Lower lobe of right lung (tissue), 2 donors: ENCODE results near the gene PRDM12. TPM values are rescaled to one million over a fixed set of nuclear protein-coding genes. Genes with fewer than 3 reads are reported as not detected.

Experiments
- ATAC-seq, 2 donors: fragments of 200-7000 bp; cut with Tn5 transposase; one replicate each; pipeline ENCODE4 v1.9.1; 2020 to 2022; ENCODE audit warnings: mild to moderate bottlenecking in 2 of 2, moderate library complexity in 2 of 2
- DNase-seq: peaks from one replicate; pipeline ENCODE4 v3.0.0-alpha.2; 2020
- H3K27ac ChIP-seq: fragments of 200-600 bp; one replicate; pipeline ENCODE4 v1.8.0; 2022
- H3K27me3 ChIP-seq: fragments of 200-600 bp; one replicate; pipeline ENCODE4 v1.8.0; 2022; ENCODE audit warnings: low read depth
- H3K36me3 ChIP-seq: fragments of 200-600 bp; one replicate; pipeline ENCODE4 v1.8.0; 2022; ENCODE audit warnings: mild to moderate bottlenecking
- H3K4me1 ChIP-seq: fragments of 200-600 bp; one replicate; pipeline ENCODE4 v1.8.0; 2022
- H3K4me3 ChIP-seq: fragments of 200-600 bp; one replicate; pipeline ENCODE4 v1.8.0; 2022; ENCODE audit warnings: mild to moderate bottlenecking
- H3K9me3 ChIP-seq: fragments of 200-600 bp; one replicate; pipeline ENCODE4 v1.8.0; 2022
- intact Hi-C: fragments of 100-400 bp; cut with DNase I; formaldehyde crosslinking; loops from one replicate; pipeline ENCODE4 v1.11.0; 2022
- total RNA-seq: library from RNA; stranded (reverse); fragmentation: NEBNext Ultra II Directional; extraction: Animal tissue kit (Norgen Biotek cat#: 25700); gene quantifications from one replicate; pipeline ENCODE4 v1.2.1, GENCODE V29; 2021
- TF ChIP-seq, protein P1 (sequence below): fragments of 200-600 bp; IDR thresholded peaks from one replicate; pipeline ENCODE4 v1.8.0; 2022; ENCODE audit warnings: antibody characterized with exemption, mild to moderate bottlenecking
- donor health status: DM: no; HTN: yes; CAD: no; lungs with severe emphysema.

PRDM12 gene
- total RNA-seq, 1 donor from 2014 or later = not detected

- Histone ChIP-seq H3K27me3 (no peaks in the 10 kb centered on the region), H3K4me3 (peak overlapping the region; percentile 92), H3K4me1 (peaks cover 31% of the 10 kb centered on the region), H3K36me3 (no peaks in the 10 kb centered on the region), H3K9me3 (no peaks in the 10 kb centered on the region), H3K27ac (peak overlapping the region; percentile 98)
- TF ChIP-seq, protein P1, sequence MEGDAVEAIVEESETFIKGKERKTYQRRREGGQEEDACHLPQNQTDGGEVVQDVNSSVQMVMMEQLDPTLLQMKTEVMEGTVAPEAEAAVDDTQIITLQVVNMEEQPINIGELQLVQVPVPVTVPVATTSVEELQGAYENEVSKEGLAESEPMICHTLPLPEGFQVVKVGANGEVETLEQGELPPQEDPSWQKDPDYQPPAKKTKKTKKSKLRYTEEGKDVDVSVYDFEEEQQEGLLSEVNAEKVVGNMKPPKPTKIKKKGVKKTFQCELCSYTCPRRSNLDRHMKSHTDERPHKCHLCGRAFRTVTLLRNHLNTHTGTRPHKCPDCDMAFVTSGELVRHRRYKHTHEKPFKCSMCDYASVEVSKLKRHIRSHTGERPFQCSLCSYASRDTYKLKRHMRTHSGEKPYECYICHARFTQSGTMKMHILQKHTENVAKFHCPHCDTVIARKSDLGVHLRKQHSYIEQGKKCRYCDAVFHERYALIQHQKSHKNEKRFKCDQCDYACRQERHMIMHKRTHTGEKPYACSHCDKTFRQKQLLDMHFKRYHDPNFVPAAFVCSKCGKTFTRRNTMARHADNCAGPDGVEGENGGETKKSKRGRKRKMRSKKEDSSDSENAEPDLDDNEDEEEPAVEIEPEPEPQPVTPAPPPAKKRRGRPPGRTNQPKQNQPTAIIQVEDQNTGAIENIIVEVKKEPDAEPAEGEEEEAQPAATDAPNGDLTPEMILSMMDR = no peak
- ATAC-seq (peak; percentile 5 to 19), DNase-seq (no peak)
- intact Hi-C loops = no loop called here
These were observed 49.0 kb downstream of the PRDM12 start for GRCh38 chr9:130713286-130713960.

DNA sequence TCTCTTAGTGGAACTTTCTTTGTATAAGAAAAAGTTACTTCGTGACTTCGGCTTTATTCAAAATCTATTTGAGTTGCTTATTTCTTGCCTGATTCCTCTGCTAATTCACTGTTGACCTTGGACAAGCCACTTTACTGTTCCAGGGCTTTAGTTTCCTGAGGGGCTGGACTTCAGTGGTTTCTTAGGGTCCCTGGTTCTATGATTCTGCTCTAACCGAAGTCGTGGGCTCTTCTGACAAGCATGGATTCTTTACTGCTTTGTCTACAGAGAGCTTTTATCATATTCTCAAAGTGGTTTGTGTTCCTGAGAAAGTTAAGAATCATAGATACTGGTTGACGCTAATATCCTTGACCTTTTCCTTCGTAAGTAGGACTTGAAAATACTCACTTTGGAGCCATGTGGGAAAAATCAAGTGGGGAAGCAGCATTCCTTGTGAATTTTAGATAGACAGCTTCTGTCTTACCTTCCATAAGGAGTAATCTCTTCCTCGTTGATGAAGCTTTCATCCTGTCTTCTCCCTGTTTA, 50.3 kb downstream of the PRDM12 start:
- Histone ChIP-seq H3K27me3 (no peaks in the 10 kb centered on the region), H3K4me1 (peaks cover 31% of the 10 kb centered on the region), H3K9me3 (no peaks in the 10 kb centered on the region), H3K36me3 (no peaks in the 10 kb centered on the region), H3K4me3 (peak overlapping the region; percentile 92), H3K27ac (peak overlapping the region; percentile 98)
- DNase-seq = no peak
- ATAC-seq = no peak
- TF ChIP-seq, protein P1 = no peak
- intact Hi-C loops = no loop called here

DNA sequence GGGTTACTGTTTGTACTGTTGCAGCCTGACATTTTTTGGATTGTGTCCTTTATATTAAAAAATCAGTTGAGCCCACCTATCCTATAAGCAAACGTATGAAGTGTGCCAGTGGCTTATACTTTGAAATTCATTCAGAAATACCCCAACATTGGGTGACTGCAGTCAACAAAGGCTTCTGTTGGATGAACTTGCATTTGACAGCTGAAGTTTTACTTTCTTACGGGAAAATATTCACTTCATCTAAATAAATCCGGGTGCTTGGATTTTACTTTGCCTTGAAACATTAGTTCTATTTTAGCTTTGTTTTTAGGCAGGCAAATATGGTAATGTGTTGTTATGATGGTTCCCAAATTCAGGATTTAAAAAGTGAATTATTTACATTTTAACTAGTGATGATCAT, 50.9 kb downstream of the PRDM12 start:
- intact Hi-C loops = no loop called here
- H3K9me3 ChIP-seq = no peaks in the 10 kb centered on the region
- H3K36me3 ChIP-seq = no peaks in the 10 kb centered on the region
- peak overlapping the region; percentile 92 for H3K4me3 ChIP-seq
- ATAC-seq (no peak), DNase-seq (no peak)
- no peak overlapping the region for H3K27ac ChIP-seq
- TF ChIP-seq, protein P1 = no peak
- H3K4me1 ChIP-seq = peaks cover 31% of the 10 kb centered on the region
- H3K27me3 ChIP-seq = no peaks in the 10 kb centered on the region

DNA sequence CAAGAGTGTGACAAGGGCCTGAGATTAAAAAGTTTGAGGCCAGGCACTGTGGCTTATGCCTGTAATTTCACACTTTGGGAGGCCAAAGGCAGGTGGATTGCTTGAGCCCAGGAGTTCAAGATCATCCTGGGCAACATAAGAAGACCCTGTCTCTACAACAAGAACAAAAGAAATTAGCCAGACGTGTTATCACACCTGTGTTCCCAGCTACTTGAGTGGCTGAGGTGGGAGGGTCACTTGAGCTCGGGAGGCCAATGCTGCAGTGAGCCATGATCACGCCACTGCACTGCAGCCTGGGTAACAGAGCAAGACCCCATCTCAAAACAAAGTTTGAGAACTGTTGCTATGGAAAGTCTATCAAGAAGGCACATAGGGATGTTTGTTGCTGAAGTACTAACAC, 54.2 kb downstream of the PRDM12 start:
- Histone ChIP-seq H3K9me3 (no peaks in the 10 kb centered on the region), H3K27me3 (no peaks in the 10 kb centered on the region), H3K27ac (no peak overlapping the region), H3K36me3 (no peaks in the 10 kb centered on the region), H3K4me3 (no peak overlapping the region), H3K4me1 (peaks cover 31% of the 10 kb centered on the region)
- TF ChIP-seq, protein P1 = no peak
- ATAC-seq = no peak
- no peak for DNase-seq
- intact Hi-C loops = no loop called here

GRCh38 chr9:130720762-130721161, 56.4 kb downstream of the PRDM12 start:
- Histone ChIP-seq H3K4me1 (peaks cover 10% of the 10 kb centered on the region), H3K4me3 (no peak overlapping the region), H3K9me3 (no peaks in the 10 kb centered on the region), H3K27me3 (no peaks in the 10 kb centered on the region), H3K27ac (no peak overlapping the region), H3K36me3 (no peaks in the 10 kb centered on the region)
- TF ChIP-seq, protein P1 = no peak
- intact Hi-C loops = no loop called here
- DNase-seq = no peak
- no peak for ATAC-seq
